Measurements from ENCODE around the gene SLC25A33.

SLC25A33 gene, protein sequence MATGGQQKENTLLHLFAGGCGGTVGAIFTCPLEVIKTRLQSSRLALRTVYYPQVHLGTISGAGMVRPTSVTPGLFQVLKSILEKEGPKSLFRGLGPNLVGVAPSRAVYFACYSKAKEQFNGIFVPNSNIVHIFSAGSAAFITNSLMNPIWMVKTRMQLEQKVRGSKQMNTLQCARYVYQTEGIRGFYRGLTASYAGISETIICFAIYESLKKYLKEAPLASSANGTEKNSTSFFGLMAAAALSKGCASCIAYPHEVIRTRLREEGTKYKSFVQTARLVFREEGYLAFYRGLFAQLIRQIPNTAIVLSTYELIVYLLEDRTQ

DNA sequence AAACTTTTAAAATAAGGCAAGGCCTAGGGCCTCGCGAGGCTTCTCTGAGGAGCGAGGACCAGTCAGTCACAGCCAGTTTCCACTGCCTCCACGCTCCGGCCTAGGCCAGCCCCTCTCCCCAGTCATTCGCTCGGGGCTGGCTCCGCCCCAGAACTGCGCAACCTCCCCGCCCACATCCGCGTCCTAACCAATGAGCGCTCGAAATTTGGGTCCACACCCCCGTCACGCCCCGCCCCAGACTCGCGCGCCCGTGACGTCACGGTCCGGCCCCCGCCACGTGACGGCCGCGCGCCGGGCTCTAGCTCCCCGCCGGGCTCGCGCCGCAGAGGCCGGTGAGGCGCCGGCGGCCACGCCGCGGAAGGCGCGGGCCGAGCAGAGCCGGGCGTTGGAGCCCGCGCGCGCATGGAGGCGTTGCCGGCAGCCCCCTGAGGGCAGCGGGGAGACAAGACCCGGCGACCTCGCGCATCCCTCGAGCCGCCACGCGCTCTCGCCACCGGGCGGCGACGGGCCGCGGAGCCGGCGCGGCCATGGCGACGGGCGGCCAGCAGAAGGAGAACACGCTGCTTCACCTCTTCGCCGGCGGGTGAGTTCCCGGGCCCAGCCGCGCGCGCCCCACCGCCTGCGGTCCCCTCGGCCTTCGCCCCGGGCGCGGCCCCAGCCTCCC, at the start of gene SLC25A33:
Gene SLC25A33, plus strand, starts transcription at position 301 of the 664 bp plus-strand sequence. Its CDS starts 227 bp downstream, at position 528.
- Histone ChIP-seq H3K27me3 (replicated peaks; ENCODE audit: control insufficient read depth, insufficient read depth, low read length) (no peaks in the 10 kb centered on the region), H3K4me1 (ENCODE audit: control insufficient read depth, insufficient read depth, low read length) (peaks cover 12% of the 10 kb centered on the region)

DNA sequence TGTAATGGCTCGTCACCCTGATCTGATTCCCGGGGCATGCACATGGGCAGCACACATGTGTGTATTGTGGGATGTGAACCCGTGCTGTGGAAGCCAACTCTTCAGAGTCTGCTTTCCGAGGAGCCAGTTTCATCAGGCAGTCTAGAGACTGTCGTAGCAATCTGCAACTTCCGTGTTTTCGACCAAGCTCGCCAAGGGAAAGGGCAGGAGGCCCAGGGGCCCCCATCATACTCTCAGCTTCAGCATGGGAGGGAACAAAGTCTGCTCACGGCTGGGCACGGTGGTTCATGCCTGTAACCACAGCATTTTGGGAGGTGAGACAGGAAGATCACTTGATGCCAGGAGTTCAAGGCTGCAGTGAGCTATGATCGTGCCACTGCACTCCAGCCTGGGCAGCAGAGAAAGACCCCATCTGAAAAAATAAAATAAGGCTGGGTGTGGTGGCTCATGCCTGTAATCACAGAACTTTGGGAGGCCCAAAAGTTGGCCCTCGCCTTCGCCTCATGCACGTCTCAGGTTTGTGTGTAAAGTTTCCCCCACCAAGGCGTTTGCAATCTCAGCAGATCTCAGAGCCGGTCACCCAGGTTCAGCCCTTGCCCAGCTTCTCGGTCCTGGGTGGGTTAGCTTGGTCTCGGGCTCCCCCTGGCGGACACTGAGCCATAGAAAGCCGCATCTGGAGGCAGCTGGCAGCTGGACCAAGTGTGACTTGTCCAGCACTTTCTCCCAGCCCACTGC, 48.5 kb upstream of the SLC25A33 start:
- Histone ChIP-seq H3K9me3 (ENCODE audit: control insufficient read depth, low read length) (no peaks in the 10 kb centered on the region), H3K4me3 (ENCODE audit: low read length) (no peak overlapping the region), H3K9ac (ENCODE audit: low read length) (no peak overlapping the region), H3K27me3 (replicated peaks; ENCODE audit: control insufficient read depth, insufficient read depth, low read length) (peaks cover 5% of the 10 kb centered on the region), H3K4me1 (ENCODE audit: control insufficient read depth, insufficient read depth, low read length) (peaks cover 10% of the 10 kb centered on the region), H3K36me3 (ENCODE audit: control insufficient read depth, insufficient read depth, low read length, severe bottlenecking) (no peaks in the 10 kb centered on the region)
- peak; percentile 94 for DNase-seq (ENCODE audit: low read depth)

More for the DNA sequence above, at the start of gene SLC25A33:
- Histone ChIP-seq H3K4me3 (ENCODE audit: low read length) (peak within 1 kb of the TSS; percentile 81), H3K9me3 (ENCODE audit: control insufficient read depth, low read length) (no peaks in the 10 kb centered on the region), H3K36me3 (ENCODE audit: control insufficient read depth, insufficient read depth, low read length, severe bottlenecking) (no peaks in the 10 kb centered on the region), H3K9ac (ENCODE audit: low read length) (peak within 1 kb of the TSS; percentile 69)
- peak; percentile 99 for DNase-seq (ENCODE audit: low read depth)

DNA sequence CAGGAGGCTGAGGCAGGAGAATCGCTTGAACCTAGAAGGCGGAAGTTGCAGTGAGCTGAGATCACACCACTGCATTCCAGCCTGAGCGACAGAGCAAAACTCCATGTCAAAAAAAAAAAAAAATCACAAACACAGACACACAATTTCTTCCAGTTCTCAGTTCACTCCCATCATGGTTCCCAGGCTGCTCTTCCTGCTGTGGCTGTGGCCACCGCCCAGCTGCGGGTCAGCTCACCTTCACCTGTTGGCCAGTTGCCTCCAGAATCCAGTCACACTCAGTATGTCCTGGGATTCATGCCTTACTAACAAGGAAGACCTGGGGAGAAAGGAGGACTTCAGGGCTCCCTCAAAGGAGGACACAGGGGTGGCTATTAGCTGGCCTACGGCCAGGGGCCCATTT, 45.9 kb upstream of the SLC25A33 start:
- Histone ChIP-seq H3K4me1 (ENCODE audit: control insufficient read depth, insufficient read depth, low read length) (peaks cover 10% of the 10 kb centered on the region), H3K9me3 (ENCODE audit: control insufficient read depth, low read length) (no peaks in the 10 kb centered on the region), H3K36me3 (ENCODE audit: control insufficient read depth, insufficient read depth, low read length, severe bottlenecking) (no peaks in the 10 kb centered on the region), H3K9ac (ENCODE audit: low read length) (no peak overlapping the region), H3K4me3 (ENCODE audit: low read length) (no peak overlapping the region), H3K27me3 (replicated peaks; ENCODE audit: control insufficient read depth, insufficient read depth, low read length) (peaks cover 5% of the 10 kb centered on the region)
- no peak for DNase-seq (ENCODE audit: low read depth)

DNA sequence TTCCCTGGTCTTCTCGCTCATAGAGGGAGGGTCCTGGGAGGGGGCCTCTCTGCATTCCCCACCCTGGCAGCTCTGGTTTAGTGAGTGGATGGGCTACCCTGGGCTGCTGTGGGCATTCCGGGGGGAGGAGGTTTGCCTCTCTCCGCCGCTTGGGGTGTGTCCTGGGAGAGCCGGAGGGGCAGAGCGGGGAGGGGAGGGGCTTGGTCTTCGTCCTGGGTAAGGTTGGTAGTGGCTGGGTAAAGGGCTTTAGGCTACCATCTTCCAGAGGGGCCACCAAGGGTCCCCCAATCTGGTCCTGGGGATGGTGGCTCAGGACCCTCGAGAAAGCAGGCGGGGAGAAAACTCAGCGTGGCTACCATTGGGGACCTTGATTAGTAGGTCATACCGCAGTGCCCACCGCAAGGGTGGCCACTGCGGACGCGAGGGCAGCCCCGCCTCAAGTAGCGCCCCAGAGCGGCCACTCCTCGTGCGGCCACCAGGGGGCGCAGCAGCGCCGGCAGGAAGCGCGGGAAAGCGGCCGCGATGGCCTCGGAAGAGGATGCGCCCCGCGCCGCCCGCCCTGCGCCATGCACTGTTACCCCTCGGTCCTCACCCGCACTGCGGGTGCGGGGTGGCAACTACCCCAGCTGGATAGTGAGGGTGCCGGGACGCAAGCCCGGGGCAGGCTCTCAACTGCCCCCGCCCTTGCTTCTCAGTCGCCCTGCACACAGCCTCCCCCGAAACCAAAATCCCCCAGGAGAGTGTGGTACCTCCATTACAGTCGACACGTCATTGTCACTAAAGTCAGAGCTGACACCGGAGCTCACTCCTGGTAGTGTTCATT, 44.1 kb upstream of the SLC25A33 start:
- peaks cover 5% of the 10 kb centered on the region for H3K27me3 ChIP-seq (replicated peaks; ENCODE audit: control insufficient read depth, insufficient read depth, low read length)
- H3K4me1 ChIP-seq (ENCODE audit: control insufficient read depth, insufficient read depth, low read length), result peaks cover 10% of the 10 kb centered on the region
- no peaks in the 10 kb centered on the region for H3K36me3 ChIP-seq (ENCODE audit: control insufficient read depth, insufficient read depth, low read length, severe bottlenecking)
- peak; percentile 71 for DNase-seq (ENCODE audit: low read depth)
- no peak overlapping the region for H3K4me3 ChIP-seq (ENCODE audit: low read length)
- H3K9me3 ChIP-seq (ENCODE audit: control insufficient read depth, low read length), result no peaks in the 10 kb centered on the region
- H3K9ac ChIP-seq (ENCODE audit: low read length), result no peak overlapping the region

DNA sequence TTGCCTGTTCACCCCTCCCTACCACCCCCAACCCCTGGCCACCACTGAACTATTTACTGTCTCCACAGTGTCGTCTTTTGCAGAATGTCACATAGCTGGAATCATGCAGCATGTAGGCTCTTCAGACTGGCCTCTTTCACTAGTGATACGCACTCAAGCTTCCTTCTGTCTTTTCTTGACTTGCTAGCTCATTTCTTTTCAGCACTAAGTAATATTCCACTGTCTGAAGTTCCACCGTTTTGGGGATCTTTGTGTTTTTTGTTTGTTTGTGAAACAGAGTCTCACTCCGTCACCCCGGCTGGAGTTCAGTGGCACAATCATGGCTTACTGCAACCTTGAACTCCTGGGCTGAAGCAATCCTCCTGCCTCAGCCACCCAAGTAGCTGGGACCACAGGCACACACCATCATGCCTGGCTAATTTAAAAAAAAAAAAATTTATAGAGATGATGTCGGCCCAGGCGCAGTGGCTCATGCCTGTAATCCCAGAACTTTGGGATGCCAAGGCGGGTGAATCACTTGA, 43.4 kb upstream of the SLC25A33 start:
- no peaks in the 10 kb centered on the region for H3K9me3 ChIP-seq (ENCODE audit: control insufficient read depth, low read length)
- H3K4me1 ChIP-seq (ENCODE audit: control insufficient read depth, insufficient read depth, low read length), result peaks cover 6% of the 10 kb centered on the region
- no peak overlapping the region for H3K9ac ChIP-seq (ENCODE audit: low read length)
- no peak for DNase-seq (ENCODE audit: low read depth)
- H3K4me3 ChIP-seq (ENCODE audit: low read length), result no peak overlapping the region
- H3K36me3 ChIP-seq (ENCODE audit: control insufficient read depth, insufficient read depth, low read length, severe bottlenecking), result no peaks in the 10 kb centered on the region
- peaks cover 5% of the 10 kb centered on the region for H3K27me3 ChIP-seq (replicated peaks; ENCODE audit: control insufficient read depth, insufficient read depth, low read length)

DNA sequence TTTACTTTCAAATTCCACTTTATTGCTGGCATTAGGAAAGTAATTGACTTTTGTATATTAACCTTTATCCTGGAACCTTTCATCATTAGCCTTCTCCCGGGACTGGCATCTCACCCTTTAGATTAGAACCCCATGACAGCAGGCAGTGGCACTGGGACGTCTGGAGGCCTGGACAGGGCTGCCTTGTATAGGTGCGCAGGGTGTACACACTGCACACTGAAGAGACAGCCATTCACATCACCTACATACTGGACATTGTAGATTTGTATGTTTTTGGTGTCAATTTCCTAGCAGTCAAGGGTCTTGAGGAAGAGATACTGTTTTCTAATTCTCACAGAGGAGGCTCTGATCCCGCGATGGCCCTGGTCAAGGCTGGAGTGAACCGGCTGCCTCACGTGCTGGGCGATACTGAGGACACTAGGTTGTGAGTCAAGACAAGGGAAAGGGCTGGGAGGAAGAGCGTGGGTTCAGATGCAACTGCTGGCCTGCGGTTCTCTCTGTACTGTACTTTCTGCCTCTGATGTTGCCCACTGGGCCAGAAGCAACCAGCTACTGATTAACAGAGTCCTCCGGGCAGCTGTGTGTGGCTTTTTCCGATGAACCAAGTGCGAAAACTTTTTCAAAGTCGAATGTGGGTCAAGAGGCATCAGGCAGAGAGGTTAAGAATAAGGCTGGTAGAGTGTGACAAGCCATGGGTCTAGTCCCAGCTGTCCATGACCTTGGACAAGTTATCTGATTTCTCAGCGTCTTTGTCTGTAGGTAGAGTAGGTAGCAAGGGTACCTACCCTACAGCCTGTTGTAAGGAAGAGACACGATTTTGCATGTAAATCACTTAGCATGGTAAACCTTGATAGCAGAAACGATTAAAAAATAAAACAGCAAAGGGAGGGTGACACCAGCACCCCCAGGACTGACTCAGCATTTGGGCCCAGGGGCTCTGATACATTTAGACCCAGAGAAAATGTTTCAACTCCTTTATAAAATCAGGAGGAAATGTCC, 38.2 kb upstream of the SLC25A33 start:
- Histone ChIP-seq H3K9ac (ENCODE audit: low read length) (no peak overlapping the region), H3K36me3 (ENCODE audit: control insufficient read depth, insufficient read depth, low read length, severe bottlenecking) (no peaks in the 10 kb centered on the region), H3K27me3 (replicated peaks; ENCODE audit: control insufficient read depth, insufficient read depth, low read length) (no peaks in the 10 kb centered on the region), H3K4me3 (ENCODE audit: low read length) (no peak overlapping the region), H3K9me3 (ENCODE audit: control insufficient read depth, low read length) (no peaks in the 10 kb centered on the region), H3K4me1 (ENCODE audit: control insufficient read depth, insufficient read depth, low read length) (peaks cover 7% of the 10 kb centered on the region)
- no peak for DNase-seq (ENCODE audit: low read depth)

DNA sequence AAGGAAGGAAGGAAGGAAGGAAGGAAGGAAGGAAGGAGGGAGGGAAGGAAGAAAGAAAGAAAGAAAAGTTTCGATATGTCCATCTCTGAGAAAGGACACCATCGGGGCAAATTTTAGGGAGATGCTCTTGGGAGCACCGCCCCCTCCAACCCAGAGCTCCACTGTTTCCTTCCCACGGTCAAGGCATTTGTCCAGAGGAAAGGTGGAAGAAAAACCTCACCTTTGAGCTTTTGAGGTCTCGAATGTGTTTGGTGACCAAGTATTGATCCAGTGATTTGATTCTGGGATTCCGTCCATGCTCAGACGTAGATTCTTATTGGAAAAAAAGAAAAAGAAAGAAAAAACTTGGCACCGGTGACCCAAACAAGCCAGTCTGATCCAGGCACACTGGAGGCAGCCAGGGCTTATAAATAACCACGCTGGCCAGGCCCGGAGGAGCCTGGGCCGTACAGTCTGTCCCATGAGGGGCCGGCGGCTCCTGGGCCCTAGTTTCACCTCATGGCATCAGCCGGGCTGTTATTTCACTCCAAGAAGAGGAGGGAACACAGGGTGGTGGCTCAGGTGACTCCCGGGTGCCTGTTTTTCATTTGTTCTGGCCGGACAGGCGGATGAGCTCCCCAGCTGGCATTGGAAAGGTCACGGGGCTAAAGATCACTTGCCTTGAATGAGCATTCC, 36.1 kb upstream of the SLC25A33 start:
- Histone ChIP-seq H3K9ac (ENCODE audit: low read length) (no peak overlapping the region), H3K27me3 (replicated peaks; ENCODE audit: control insufficient read depth, insufficient read depth, low read length) (peaks cover 3% of the 10 kb centered on the region), H3K4me3 (ENCODE audit: low read length) (no peak overlapping the region), H3K9me3 (ENCODE audit: control insufficient read depth, low read length) (no peaks in the 10 kb centered on the region), H3K4me1 (ENCODE audit: control insufficient read depth, insufficient read depth, low read length) (peaks cover 7% of the 10 kb centered on the region), H3K36me3 (ENCODE audit: control insufficient read depth, insufficient read depth, low read length, severe bottlenecking) (no peaks in the 10 kb centered on the region)
- no peak for DNase-seq (ENCODE audit: low read depth)

DNA sequence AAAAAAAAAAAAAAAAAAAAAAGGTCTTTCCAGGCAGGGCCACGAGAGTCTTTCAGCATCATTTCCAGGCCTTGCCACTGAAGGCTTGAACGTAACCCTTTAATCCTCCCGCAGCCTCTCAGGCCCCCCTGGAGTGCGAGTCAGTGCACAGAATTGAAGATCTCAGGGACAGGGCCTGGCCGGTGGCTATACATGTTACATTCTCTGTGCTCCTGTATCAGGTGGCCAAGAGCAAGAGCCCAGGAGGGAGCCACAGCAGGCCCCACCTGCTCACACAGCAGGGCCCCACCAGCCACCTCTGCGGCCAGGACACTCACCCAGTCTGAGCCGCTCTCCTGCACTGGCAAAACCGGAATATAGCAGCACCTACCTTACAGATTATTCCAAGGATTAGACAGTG, 34.1 kb upstream of the SLC25A33 start:
- Histone ChIP-seq H3K9me3 (ENCODE audit: control insufficient read depth, low read length) (no peaks in the 10 kb centered on the region), H3K27me3 (replicated peaks; ENCODE audit: control insufficient read depth, insufficient read depth, low read length) (peaks cover 4% of the 10 kb centered on the region), H3K9ac (ENCODE audit: low read length) (no peak overlapping the region), H3K4me1 (ENCODE audit: control insufficient read depth, insufficient read depth, low read length) (peaks cover 7% of the 10 kb centered on the region), H3K4me3 (ENCODE audit: low read length) (no peak overlapping the region), H3K36me3 (ENCODE audit: control insufficient read depth, insufficient read depth, low read length, severe bottlenecking) (no peaks in the 10 kb centered on the region)
- no peak for DNase-seq (ENCODE audit: low read depth)

DNA sequence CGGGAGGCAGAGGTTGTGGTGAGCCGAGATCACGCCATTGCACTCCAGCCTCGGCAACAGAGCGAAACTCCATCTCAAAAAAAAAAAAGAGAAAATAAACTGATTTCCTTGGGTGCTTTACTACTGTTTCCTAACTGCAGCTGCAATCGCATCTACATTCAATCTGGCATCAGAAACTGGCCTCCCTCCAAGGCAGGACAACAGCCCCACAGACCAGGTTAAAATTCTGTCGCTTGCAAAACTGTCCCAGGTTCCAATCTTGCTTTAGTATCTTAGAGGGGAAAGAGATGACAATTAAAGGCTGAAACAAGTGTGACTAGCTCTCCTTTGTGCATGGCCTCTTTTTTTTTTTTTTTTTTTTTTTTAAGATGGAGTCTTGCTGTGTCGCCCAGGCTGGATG, 32.4 kb upstream of the SLC25A33 start:
- Histone ChIP-seq H3K27me3 (replicated peaks; ENCODE audit: control insufficient read depth, insufficient read depth, low read length) (peaks cover 6% of the 10 kb centered on the region), H3K4me3 (ENCODE audit: low read length) (no peak overlapping the region), H3K9me3 (ENCODE audit: control insufficient read depth, low read length) (no peaks in the 10 kb centered on the region), H3K9ac (ENCODE audit: low read length) (no peak overlapping the region), H3K36me3 (ENCODE audit: control insufficient read depth, insufficient read depth, low read length, severe bottlenecking) (no peaks in the 10 kb centered on the region), H3K4me1 (ENCODE audit: control insufficient read depth, insufficient read depth, low read length) (no peaks in the 10 kb centered on the region)
- DNase-seq (ENCODE audit: low read depth), result no peak

All from adipocyte (in vitro differentiated cells).